ENCODE data around the gene RNF167. TPM values are rescaled to one million over a fixed set of nuclear protein-coding genes. Genes with fewer than 3 reads are reported as not detected.

Gene RNF167
- total and polyA plus RNA-seq, 2 of the 8 experiments (the other 6 are each of a cell fraction or from before 2014, with no cell fraction given) = 140 to 281 TPM

- H2BK15ac ChIP-seq (ENCODE audit: low read length) = no peak overlapping the region
- ChIA-PET POLR2A (ENCODE audit: partially characterized antibody) (interaction anchor here (0.9 to 10.7 kb wide), 10 partner anchors 12 to 86 kb away, joined by 3 to 128 read pairs (median 3); partner anchors contain the start of genes ENO3, INCA1, KIF1C and PFN1), CTCF (ENCODE audit: partially characterized antibody) (interaction anchor here (0.6 to 3.1 kb wide), 8 partner anchors 11 to 62 kb away, joined by 3 to 15 read pairs (median 4); partner anchors contain the start of genes INCA1 and KIF1C)
- H3K18ac ChIP-seq (ENCODE audit: extremely low read depth, low read length) = no peak overlapping the region
- no peak overlapping the region for H3K27ac ChIP-seq (ENCODE audit: low read depth, low read length)
- no peak overlapping the region; the same call in 1 of the 2 replicates for H4K8ac ChIP-seq (ENCODE audit: extremely low read depth, insufficient read depth, low read length)
- WGBS, 2 experiments (ENCODE audit: extremely low coverage in 1 of 2, insufficient coverage in 1 of 2, insufficient read length in 1 of 2, insufficient replicate concordance in 2 of 2, low coverage in 1 of 2, low lambda C conversion rate in 2 of 2, missing lambda C conversion rate in 1 of 2) = 88% methylated on average over 5 of the region's 5 CpGs; no CpG with 5 or more reads in 1 of the 2 experiments
- peaks cover 0 to 7% (median 4%) of the 10 kb centered on the region in 4 experiments; a peak in 5 of 7 replicates for H3K4me1 ChIP-seq (replicated peaks in 1 of 4; ENCODE audit: control insufficient read depth in 3 of 4, insufficient read depth in 4 of 4, low read length in 3 of 4)
- H3K36me3 ChIP-seq (ENCODE audit: control insufficient read depth in 2 of 4, insufficient read depth in 4 of 4, low read length in 3 of 4) = no peaks in the 10 kb centered on the region
- no peaks in the 10 kb centered on the region for H4K20me1 ChIP-seq (replicated peaks in 1 of 2; ENCODE audit: control insufficient read depth in 1 of 2, insufficient read depth in 2 of 2, low read length in 2 of 2)
- peaks cover 0 to 11% (median 9%) of the 10 kb centered on the region in 4 experiments; a peak in 6 of 7 replicates for H3K27me3 ChIP-seq (replicated peaks in 1 of 4; ENCODE audit: control insufficient read depth in 3 of 4, extremely low read depth in 1 of 4, insufficient read depth in 3 of 4, low read length in 3 of 4)
- H3K79me1 ChIP-seq (ENCODE audit: low read depth, low read length) = no peaks in the 10 kb centered on the region
- H3K9me3 ChIP-seq (ENCODE audit: insufficient read depth in 2 of 2, low read depth in 1 of 2, low read length in 1 of 2) = no peaks in the 10 kb centered on the region
- no peak overlapping the region for H3K23ac ChIP-seq (ENCODE audit: insufficient read length)
- no peak overlapping the region for H2AK5ac ChIP-seq (ENCODE audit: low read depth, low read length)
- H2BK20ac ChIP-seq (ENCODE audit: low read length) = no peak overlapping the region
- H3K4me2 ChIP-seq (ENCODE audit: insufficient read depth in 1 of 2, low read depth in 2 of 2, low read length in 2 of 2) = peak overlapping the region; percentile 82 to 96
- no peak overlapping the region for H2AFZ ChIP-seq (ENCODE audit: low read length)
- H2BK5ac ChIP-seq (ENCODE audit: low read depth, low read length) = no peak overlapping the region; the same call in 1 of the 2 replicates
- FAIRE-seq = no peak
- no peak overlapping the region for H3K56ac ChIP-seq (replicated peaks; ENCODE audit: insufficient read length, low read depth, low read length)
- no peak overlapping the region for H4K5ac ChIP-seq (ENCODE audit: insufficient read length, low read depth, low read length)
- no peak overlapping the region for H3K14ac ChIP-seq (ENCODE audit: insufficient read length)
- no peak overlapping the region for H4K91ac ChIP-seq (replicated peaks; ENCODE audit: insufficient read length, low read length)
- no peak overlapping the region for H2BK12ac ChIP-seq (ENCODE audit: low read depth, low read length)
- H3K79me2 ChIP-seq (ENCODE audit: control insufficient read depth in 1 of 2, insufficient read depth in 2 of 2, low read length in 2 of 2) = no peaks in the 10 kb centered on the region
- no peak for DNase-seq (ENCODE audit: low read depth in 1 of 2, low spot score in 2 of 2)
- H3K23me2 ChIP-seq (ENCODE audit: low read depth, low read length) = peaks cover 6% of the 10 kb centered on the region; the same call in 1 of the 2 replicates
- no peak overlapping the region for H3K4ac ChIP-seq (replicated peaks; ENCODE audit: insufficient read length, low read depth, low read length)
- H3K9ac ChIP-seq (replicated peaks in 1 of 4; ENCODE audit: extremely low read depth in 1 of 4, low read depth in 3 of 4, low read length in 3 of 4) = no peak overlapping the region
- H2BK120ac ChIP-seq (replicated peaks; ENCODE audit: low read depth, low read length) = no peak overlapping the region
- H3K4me3 ChIP-seq (ENCODE audit: extremely low read depth in 1 of 4, insufficient read depth in 2 of 4, low read depth in 3 of 4, low read length in 4 of 4) = peak overlapping the region; percentile 59 to 85 (median 66); a peak in 7 of 8 replicates
- no peak for TF ChIP-seq TAF7 (optimal IDR thresholded peaks at IDR 0.05; ENCODE audit: borderline replicate concordance, low read depth, low read length)
- no peak for TF ChIP-seq BRCA1 (IDR thresholded peaks at IDR 0.05; ENCODE audit: low read depth, low read length)
- no peak for TF ChIP-seq MAX (IDR thresholded peaks at IDR 0.05)
- no peak for TF ChIP-seq GTF2F1 (IDR thresholded peaks at IDR 0.05; ENCODE audit: borderline replicate concordance, low read depth, low read length)
- no peak for TF ChIP-seq HDAC2 (IDR thresholded peaks at IDR 0.05; ENCODE audit: borderline replicate concordance in 1 of 2, low read depth in 2 of 2, low read length in 2 of 2)
- TF ChIP-seq, protein P1, sequence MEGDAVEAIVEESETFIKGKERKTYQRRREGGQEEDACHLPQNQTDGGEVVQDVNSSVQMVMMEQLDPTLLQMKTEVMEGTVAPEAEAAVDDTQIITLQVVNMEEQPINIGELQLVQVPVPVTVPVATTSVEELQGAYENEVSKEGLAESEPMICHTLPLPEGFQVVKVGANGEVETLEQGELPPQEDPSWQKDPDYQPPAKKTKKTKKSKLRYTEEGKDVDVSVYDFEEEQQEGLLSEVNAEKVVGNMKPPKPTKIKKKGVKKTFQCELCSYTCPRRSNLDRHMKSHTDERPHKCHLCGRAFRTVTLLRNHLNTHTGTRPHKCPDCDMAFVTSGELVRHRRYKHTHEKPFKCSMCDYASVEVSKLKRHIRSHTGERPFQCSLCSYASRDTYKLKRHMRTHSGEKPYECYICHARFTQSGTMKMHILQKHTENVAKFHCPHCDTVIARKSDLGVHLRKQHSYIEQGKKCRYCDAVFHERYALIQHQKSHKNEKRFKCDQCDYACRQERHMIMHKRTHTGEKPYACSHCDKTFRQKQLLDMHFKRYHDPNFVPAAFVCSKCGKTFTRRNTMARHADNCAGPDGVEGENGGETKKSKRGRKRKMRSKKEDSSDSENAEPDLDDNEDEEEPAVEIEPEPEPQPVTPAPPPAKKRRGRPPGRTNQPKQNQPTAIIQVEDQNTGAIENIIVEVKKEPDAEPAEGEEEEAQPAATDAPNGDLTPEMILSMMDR (IDR thresholded peaks at IDR 0.05; ENCODE audit: control extremely low read depth in 1 of 3, insufficient read depth in 1 of 3, low read depth in 1 of 3, low read length in 3 of 3) = no peak
- TF ChIP-seq CBX5 (IDR thresholded peaks at IDR 0.05; ENCODE audit: low read depth, low read length) = no peak
- TF ChIP-seq EZH2 (IDR thresholded peaks at IDR 0.05; ENCODE audit: low read depth, low read length, severe bottlenecking) = no peak
- no peak for TF ChIP-seq POU5F1 (IDR thresholded peaks at IDR 0.05; ENCODE audit: low read depth, low read length)
These were observed 46.3 kb downstream of the RNF167 start for GRCh38 chr17:4986403-4986802.
